ENCODE measurements around the gene BACH2.
A peak's percentile ranks its signal among the peaks of the same experiment; 100 is the strongest.
"Not testable (repeated sequence)": the region's sequence is repeated elsewhere in the genome, so short reads cannot be mapped to it uniquely, and the experiment has no call there.

Gene BACH2

DNA sequence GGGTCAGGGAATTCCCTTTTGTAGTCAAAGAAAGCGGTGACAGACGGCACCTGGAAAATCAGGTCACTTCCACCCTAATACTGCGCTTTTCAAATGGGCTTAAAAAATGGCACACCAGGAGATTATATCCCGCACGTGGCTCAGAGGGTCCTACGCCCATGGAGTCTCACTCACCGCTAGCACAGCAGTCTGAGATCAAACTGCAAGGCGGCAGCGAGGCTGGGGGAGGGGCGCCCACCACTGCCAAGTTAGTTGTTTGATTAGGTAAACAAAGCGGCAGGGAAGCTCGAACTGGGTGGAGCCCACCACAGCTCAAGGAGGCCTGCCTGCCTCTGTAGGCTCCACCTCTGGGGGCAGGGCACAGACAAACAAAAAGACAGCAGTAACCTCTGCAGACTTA is 242.4 kb downstream of the BACH2 start:
- DNase-seq = not testable (repeated sequence)

GRCh38 chr6:90053614-90054013 is 243.0 kb downstream of the BACH2 start:
- no peak for DNase-seq

DNA sequence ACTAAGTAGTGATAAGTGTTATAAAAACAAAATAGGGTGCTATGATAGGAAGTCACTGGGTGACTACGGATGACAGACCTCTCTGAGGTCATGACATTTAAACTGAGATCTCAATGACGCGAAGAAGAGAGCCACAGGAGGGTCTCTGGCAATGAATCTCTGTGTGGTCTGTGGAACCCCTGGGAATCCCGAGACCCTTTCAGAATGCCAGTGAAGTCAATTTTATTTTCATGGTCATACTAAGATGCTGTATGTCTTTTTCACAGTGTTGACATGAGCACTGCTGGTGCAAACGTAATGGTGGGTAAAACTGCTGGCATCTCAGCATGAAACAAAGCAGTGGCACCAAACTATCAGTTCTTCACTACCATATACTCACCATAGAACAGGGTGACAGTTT is 247.3 kb downstream of the BACH2 start:
- no peak for DNase-seq

GRCh38 chr6:90048206-90048967 is 248.3 kb downstream of the BACH2 start:
- no peak for DNase-seq

DNA sequence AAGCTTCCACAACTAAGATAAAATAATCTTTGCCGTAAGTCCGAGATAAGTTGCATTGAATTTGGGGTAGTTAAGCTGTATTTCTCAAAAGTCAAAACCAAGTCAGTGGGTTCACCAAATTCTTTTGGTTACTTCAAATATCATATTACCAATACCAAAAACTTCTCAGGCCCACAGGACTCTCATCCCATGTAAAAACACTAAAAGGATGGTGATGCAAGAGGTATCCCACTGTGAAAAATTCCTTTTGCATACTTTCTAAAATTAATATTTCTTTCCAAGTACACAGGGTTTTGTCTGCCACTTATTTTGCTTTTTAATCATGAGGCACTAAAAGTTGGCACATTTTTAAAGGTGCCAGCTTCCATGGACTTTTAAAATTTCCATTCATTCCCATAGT is 251.1 kb downstream of the BACH2 start:
- DNase-seq = no peak

- no peak for DNase-seq
Measured at GRCh38 chr6:90044833-90045381, 251.7 kb downstream of the BACH2 start.

GRCh38 chr6:90044182-90044832 is 252.3 kb downstream of the BACH2 start:
- no peak for DNase-seq

DNA sequence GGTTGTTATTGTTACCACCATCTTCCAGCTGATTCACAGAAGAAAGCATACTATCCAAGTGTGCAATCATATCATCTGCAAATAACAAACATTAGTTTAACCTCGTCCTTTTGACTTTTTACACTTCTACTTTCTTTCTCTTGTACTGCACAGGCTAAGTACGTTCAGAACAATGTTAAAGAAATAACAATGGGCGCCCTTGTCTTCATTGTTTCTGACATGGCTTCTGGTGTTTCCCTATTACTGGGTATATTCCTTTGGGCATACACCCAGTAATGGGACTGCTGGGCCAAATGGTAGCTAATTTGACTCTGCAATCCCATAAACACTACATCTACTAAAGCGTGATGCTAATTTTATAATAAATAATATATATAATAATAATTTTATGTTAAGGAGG is 255.7 kb downstream of the BACH2 start:
- no peak for DNase-seq

DNA sequence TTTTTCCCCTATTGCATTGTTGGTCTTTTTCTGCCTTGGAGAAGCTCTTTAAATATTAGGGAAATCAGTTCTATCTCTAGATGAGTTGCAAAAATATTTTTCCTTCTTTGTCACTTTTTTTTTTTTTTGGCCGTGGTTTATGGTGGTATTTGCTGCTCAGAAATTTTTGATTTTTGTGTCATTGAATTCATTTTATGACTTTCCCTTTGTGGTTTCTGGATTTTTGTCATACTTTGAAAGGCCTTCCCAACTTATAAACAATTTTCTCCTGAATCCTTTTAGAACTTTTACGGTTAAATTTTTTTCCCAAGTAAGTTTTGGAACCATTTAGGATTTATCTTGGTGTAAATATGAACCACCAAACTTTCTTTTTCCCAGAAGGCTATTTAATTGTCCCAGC is 256.7 kb downstream of the BACH2 start:
- no peak for DNase-seq

GRCh38 chr6:90038961-90039653 is 257.5 kb downstream of the BACH2 start:
- no peak for DNase-seq

- DNase-seq = no peak
Measured at GRCh38 chr6:90036963-90037362, 259.7 kb downstream of the BACH2 start.

DNA sequence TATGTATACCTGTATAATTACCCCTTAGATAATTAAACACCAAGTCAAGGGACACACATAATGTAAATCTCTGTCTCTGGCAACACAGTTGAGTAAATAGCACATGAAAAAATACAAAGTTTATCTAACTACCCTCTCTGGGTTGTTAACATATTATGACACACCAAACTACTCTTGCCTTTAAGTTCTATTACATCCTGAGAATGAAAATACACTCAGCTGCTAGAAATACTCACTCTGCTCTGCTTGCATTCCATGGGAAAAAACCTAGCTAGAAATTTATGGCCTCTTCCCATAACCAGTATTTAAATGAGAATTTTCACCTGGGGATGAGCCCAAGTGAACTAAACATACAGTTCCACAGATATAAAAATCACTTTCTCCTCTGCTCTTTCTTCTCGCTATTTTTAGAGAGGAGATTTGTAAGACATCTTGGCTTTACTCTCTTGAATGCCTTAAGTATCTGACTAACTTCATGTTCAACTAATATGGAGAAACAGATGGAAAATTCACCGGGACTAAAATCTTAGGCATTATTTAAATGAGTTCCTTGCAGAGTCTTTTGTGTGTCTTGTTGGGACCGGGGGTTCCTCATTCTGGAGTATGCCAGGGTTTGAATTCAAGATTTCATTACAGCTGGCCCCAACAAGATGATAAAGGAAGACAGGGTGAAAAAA is 261.5 kb downstream of the BACH2 start:
- no peak for DNase-seq

GRCh38 chr6:90033746-90034271 is 262.8 kb downstream of the BACH2 start:
- no peak for DNase-seq

DNA sequence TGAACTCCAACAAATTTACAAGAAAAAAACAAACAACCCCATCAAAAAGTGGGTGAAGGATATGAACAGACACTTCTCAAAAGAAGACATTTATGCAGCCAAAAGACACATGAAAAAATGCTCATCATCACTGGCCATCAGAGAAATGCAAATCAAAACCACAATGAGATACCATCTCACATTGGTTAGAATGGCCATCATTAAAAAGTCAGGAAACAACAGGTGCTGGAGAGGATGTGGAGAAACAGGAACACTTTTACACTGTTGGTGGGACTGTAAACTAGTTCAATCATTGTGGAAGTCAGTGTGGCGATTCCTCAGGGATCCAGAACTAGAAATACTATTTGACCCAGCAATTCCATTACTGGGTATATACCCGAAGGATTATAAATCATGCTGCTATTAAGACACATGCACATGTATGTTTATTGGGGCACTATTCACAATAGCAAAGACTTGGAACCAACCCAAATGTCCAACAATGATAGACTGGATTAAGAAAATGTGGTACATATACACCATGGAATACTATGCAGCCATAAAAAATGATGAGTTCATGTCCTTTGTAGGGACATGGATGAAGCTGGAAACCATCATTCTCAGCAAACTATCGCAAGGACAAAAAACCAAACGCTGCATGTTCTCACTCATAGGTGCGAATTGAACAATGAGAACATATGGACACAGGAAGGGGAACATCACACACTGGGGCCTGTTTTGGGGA is 264.0 kb downstream of the BACH2 start:
- not testable (repeated sequence) for DNase-seq

DNA sequence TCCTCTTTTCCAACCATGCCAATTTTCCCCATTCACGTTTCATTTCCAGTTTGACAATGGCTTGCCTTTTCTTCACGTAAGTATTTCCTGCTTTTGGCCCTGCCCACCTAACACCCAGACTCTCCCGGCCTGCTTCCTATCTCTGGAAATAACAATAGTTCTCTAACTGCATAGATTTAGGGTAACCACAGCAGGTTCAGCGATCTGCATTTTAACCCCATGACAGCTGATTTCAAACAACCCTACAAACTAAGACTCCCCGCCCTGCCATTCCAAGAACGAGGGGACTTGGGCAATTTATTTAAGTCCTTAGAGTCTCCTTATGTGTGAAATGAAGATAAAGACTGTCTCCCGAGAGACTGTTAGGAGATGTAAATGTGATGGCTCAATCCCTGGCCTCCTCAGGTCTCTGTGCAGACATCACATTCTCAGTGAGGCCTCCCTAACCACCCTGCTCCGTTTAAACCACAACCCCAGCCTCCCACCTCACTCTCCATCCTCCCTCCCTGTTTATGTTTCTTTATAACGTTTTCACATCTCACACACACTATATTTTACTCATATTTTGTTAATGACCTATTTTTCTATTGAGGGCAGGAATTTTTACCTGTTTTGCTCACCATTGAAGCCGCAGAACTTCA is 267.5 kb downstream of the BACH2 start:
- no peak for DNase-seq

DNA sequence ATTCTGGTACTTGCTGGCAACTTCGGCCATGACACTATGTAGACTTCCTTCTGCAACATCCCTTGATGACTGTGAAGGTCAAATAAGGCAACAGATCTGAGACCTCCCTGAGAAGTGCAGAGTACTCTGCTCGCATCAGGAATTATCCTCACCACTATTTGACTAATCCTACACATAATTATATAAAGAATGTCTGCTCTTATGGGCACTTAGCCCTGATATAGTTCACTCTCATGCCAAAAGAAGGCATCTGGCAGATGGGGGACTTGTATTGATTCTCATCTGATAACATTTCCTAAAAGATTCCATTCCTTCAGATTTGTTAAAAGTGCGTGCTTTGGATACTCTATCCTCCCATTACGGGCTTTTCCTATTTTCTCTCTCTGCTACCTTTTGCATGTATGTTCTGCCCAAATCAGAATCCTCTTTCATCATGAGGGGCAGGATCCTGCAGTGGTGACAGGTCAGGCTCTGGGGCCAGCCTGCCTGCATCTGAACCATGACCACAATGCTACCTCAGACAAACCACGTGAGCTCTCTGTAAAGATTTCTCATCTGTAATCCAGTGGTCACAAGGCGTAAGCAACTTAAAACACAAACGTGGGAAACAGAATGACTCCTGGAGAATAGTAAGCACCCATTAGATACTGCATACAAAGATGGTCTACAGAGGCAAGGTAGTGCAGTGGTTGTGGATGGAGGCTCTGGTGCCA is 268.4 kb downstream of the BACH2 start:
- DNase-seq = no peak

DNA sequence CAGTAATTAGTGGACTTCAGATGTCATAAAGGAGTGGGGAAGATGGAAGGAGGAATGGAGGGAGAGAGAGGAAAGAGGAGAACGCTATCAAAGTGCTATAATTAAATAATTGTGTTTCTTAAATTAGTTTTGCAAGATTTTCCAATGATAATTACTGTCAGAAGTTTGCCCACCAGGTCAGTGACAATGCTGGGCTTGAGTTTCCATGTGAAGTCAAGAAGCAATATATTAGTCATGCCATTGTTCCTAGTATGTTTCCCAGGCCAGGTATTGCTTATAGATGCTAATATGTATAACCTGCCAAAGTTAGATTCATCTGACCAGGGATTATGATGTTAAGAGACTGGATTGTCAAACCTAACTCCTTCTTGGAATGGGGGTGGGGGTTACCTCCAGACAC is 270.4 kb downstream of the BACH2 start:
- DNase-seq = no peak

DNA sequence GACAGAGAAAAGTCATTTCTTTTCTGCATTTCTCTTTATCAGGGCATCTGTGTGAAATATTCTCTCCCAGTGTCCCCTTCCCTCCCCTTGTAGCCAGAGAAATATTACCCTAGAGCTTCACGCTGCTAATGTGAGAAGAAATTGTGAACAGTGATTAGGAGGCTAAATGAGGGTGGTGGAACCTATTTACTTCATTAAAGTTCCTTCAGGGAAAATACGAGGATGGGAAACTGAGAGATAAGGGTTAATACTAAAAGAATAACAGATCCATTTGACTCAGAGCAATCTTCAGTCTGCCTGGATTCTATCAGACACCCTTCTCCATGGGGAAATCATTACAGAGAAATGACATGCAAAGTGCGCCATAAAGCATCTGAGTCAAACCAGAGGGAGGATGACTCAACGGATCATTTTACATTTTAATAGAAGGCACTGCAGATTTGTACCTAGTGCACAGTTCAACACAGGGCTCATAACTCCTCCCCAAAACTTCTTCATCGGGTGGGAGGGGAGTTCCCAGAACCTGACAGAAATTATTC is 271.1 kb downstream of the BACH2 start:
- DNase-seq = no peak

- DNase-seq = no peak
Measured at GRCh38 chr6:90024633-90025032, 272.0 kb downstream of the BACH2 start.

DNA sequence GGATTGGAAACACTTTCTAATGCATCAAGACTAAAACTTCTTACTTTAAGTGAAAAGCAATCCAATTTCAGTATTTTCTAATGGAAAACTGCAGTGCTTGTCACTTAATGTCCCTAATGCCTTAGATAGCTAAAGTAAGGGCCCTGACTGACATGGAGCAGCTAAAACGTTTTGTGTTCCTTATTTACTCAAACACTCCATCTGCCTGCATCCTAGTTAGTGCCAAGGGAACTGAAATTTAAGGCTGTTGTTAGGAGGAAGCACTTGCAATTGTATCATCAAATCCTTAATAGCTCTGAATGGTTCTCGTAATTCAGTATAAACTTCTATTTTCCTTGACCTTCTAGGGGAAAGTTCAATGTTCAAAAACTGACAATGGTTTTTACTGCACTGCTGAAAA is 274.9 kb downstream of the BACH2 start:
- peak; percentile 29 for DNase-seq

GRCh38 chr6:90020746-90021145 is 275.9 kb downstream of the BACH2 start:
- no peak for DNase-seq
